Activated T-cell treated with anti-CD3 and anti-CD28 coated beads for 24 hours (primary cell): ENCODE measurements around the gene DUS2.

Experiments
- DNase-seq: peaks from one replicate; pipeline ENCODE4 v3.0.0-alpha.2; 2020; ENCODE audit warnings: low read depth

Gene DUS2

DNA sequence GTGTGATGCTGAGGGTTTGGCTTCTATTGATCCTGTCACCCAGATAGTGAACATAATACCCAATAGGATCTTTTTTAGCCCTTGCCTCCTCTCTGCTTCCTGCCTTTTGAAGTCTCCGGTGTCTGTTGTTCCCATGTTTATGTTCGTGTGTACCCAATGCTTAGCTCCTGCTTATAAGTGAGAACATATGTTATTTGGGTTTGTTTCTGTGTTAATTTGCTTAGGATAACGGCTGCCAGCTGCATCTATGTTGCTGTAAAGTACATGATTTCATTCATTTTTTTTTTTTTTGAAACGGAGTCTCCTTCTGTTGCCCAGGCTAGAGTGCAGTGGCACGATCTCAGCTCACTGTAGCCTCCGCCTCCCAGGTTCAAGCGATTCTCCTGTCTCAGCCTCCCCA is 23.0 kb downstream of the DUS2 start:
- no peak for DNase-seq

DNA sequence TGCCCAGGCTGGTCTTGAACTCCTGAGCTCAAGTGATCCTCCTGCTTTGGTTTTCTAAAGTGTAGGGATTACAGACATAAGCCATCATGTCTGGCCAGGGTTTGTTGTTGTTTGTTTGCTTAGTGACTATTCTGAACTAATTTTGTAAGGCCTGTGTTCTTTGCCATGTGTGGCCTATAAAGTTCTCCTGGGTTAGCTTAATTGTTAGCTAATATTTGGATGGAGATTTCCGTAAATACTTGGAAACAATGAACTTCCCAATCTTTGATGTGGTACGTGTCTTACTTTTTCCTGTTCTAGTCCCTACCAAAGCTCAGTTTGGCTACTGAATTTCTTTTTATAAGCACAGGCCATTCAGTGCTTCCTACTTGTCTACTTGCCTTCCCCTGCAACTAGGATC is 24.9 kb downstream of the DUS2 start:
- DNase-seq = no peak

DNA sequence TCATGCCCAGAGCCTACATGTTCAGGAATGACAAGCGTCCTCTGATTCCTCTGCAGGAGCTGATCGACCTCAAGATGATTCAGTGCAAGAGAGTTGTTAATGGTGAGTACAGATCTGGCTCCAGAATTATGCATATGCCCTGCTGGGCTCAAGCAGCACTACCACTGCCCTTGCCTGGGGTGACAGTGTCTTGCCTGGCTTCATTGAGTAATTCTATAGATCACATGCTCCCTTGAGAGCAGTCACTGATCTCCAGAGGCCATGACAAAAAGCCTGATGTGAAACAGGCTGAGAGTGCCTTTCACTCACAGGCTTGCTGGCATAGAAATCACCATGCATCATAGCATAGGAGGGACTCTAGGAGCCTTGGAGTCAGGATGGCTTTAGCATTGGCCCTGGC is 26.4 kb downstream of the DUS2 start:
- DNase-seq = no peak

DNA sequence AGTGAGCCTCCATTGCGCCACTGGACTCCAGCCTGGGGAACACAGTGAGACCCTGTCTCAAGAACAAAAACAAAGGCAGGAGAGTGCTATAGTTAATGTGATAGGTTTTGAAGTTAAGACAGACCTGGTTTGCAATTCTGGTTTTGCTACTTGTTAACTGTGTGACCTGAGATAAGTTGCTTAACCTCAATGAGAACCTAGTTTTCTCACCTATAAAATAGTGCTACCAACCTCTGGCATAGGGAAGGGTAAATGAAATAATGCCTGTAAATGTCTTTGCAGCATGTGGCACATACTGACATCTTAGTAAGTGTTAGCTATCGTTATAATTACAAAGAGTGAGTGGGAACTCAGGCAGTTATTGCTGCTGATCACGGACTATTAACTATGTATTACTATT is 32.3 kb downstream of the DUS2 start:
- no peak for DNase-seq

DNA sequence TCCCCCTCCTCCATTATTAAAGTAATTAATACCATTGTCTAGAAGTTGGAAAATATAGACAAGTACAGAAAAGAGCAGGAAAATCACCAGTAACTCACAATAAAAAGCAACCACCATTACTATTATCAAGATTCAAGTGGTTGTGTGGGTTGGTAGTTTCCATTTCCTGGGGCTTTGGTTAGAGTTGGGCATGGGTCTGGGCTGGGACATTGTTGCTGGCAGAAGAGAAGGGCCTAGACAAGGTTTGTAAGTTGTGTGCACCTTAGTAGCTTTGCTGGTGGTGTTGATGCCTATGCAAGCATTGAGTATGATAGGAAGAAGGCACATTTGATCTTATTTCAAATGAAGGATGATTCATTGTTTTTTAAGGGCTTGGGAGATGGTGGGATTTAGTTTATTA is 36.7 kb downstream of the DUS2 start:
- no peak for DNase-seq

DNA sequence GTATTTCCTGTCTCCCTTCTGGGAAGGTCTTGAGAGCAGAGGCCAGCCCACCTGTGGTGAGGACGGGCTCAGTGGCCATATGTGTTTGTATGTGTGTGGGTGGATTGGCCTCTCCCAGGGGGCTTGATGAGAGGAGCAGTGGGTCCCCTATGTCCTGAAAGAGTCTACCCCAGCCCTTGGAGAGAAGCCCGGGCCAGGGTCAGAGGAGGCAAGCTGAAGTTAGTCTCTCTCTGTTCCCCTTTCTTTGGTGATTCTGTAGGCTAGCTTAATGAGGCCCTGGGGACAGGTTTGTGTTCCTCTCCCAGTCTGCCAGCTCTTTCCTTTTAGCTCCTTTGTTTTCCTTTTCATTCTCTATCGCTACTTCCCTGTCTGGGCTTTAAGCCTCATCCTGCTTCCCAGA is 38.3 kb downstream of the DUS2 start:
- no peak for DNase-seq

DNA sequence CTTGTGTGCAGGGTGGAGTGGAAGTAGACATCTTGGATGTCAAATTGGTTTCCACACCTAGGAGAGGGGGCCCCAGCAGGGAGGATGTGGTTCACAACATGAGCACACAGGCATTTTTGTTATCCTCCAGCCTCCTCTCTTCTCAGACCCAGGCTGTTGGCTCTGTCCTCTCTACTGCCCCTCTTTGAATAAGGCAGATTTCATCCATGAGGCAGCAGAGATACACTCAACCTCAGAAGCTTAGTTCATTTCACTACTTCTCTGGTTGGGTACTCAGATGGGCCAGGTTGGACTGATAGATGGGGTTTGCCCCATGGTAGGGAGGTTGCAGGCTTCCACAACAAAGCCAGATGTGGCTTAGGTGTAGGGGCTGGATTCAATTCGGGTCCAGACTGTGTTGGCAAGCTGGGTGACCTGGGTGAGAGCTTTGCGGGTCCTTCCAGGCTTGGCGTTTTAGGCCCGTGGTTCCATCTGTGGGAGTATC is 39.9 kb downstream of the DUS2 start:
- no peak for DNase-seq

DNA sequence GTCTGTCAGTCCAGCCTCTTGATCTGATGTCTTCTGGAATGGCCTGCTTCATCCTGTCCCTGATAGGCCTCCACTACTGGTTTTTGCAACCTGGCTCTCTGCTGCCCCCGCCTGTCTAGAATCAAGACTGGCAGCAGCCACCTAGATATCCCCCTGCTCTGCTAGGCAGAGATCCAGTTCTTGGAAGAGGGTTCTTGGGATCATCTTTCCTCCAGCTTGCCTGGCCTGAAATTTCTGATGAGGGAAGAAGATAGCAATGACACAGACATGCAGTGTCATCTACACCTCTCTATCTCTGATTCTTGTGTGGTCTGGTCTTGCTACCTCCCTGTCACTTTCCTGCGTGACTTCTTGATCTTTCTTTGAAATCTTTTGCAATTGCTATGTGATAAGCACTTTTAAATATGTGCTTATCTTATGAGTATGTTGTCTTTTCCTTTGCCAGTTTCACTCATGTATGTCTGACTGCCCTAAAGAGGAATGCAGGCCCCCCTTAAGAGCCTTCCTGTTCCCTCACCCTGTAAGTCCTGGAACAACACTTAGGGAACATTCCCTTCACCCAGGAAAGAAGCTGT is 41.8 kb downstream of the DUS2 start:
- DNase-seq = peak; percentile 57

DNA sequence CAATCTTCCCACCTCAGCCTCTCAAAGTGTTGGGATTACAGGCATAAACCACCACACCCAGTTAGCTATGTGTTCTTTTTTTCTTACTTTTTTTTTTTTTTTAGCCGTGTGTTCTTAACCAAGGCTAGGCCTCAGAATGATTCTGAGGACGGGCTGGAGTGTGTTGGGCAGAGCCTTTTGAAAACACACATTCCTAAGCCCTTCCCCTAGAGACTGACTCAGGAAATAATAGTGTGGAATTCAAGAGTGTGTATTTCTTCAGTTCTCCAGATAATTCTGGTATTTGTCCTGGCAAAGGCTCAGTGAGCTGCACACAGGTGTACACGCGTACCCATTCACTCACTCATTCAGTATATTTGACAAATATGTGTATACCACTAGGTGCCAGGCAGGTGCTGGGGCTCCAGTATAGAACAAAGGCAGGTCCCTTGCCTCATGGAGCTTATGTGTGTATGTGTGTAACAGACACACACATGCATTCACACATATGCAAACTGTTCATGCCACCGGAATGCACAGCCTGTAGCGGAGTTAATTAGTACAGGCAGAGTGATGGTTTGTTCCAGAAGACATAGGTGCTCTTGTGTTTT is 42.7 kb downstream of the DUS2 start:
- no peak for DNase-seq

DNA sequence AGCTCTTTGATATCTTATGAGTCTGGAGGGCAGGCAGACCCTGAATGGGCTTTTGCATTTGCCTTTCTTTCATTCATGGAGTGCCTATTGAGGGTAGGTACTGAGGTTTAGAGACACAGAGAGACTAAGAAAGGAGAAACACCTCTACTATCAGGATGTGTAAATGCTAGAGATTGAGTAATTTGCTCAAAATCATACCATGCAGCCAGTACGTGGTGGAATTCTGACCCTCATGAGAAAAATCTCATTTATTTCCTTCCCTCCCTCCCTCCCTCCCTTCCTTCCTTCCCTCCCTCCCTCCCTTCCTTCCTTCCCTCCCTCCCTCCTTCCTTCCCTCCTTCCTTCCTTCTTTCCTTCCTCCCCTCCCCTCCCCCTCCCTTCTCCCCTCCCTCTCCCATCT is 43.7 kb downstream of the DUS2 start:
- DNase-seq = no peak

DNA sequence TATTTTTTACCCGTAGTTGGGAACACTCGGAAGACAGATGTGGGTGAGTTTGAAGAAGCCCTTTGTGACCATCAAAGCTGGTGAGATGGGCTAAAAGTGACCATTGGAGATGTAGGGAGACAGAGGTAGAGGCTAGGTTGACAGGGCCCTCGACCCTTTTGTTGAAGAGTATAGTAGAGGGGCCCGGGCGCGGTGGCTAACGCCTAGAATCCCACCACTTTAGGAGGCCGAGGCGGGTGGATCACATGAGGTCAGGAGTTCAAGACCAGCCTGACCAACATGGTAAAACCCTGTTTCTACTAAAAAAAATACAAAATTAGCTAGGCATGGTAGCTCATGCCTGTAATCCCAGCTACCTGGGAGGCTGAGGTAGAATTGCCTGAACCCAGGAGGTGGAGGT is 45.8 kb downstream of the DUS2 start:
- DNase-seq = no peak

DNA sequence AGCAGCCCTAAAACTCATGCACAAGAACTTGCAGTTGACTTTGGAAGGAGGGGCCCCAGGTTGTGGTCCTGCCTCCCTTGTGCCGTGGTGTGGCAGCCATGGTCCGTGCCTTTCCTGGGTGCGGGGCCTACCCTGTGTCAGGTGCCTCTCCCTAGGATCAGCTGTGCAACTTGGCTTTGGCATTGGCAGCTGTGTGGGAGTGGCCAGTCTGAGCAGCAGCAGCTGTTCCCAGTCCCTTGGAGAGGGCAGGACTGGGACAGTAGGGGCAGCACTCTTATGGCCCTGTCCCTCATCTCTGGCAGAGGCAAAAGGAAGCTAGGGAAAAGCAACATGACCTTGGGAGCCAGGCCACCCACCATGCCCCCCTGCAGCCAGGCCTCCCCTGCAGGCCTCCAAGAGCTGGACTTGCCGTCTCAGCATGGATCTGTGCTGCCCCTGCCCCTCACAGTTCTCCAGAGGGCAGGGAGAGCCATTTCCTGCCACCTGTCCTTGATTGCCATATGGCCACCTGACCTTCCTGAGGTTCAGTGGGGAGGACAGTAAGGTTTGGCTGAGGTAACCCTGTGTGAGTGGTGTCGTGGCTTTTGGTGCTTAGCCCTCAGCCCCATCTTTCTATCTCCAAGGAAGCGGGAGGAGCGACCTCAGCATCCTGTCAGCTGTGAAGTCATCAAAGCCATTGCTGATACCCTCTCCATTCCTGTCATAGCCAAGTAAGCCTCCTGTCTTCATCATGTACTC is 46.6 kb downstream of the DUS2 start:
- DNase-seq = no peak

DNA sequence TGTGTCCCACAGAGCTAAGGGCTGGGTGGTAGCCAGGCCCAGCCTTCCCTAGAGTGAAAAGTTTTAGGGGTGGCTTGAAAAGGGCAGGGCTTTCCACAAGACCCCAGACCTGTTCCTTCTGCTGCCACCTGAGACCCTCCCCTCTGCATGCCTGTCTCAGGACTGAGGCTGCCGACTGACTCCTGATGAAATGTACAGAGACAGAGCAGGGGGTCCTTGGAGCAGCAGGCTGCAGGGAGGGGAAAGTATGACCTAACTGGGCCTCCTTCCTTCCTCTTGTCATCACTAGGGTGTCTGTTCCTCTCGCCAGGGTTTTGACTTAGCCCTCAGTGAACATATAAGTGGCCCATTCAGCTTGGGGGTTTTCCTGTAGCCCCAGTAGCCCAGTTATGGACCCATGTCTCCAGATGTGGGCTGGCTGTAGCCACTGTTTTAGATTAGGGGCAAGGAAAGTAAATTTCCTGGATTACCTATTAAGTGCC is 47.2 kb downstream of the DUS2 start:
- no peak for DNase-seq

DNA sequence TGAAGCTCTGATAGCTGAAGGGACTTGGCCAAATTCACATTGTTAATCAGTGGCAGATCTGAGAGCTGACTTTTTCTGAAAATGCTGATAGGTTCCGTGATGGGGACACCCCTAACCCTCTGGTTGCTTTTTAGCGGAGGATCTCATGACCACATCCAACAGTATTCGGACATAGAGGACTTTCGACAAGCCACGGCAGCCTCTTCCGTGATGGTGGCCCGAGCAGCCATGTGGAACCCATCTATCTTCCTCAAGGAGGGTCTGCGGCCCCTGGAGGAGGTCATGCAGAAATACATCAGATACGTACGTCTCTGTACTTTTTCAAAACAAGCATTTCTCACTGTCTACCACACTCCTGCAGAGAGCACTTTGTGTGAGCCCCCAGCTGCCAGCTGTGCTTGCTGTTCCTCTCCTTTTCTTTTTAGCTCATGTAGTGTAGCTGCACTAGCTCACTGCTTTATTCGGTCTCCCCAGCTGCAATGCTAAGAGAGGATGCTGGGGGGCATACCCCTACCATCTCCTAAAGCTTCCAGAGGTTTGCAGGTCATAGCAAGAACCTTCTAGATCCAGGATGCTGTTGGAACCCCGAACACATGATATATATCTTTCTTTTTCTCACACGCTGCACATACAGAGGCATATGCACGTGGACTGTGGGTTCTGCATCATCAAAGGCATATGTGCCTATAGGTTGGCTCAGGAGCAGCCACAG is 47.9 kb downstream of the DUS2 start:
- DNase-seq = no peak

DNA sequence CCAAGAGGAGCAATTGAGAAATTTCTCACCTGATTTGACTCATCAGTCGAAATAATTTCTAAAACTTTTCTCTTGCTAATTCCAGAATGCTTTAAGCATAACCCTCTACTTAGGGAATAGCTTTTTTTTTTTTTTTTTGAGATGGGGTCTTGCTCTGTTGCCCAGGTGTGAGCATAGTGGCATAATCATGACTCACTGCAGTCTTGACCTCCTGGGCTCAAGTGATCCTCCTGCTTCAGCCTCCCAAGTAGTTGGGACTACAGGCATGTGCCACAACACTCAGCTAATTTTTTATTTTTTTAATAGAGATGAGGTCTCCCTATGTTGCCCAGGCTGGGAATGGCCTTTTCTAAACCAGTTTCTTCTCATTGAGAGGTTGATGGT is 48.4 kb downstream of the DUS2 start:
- no peak for DNase-seq

DNA sequence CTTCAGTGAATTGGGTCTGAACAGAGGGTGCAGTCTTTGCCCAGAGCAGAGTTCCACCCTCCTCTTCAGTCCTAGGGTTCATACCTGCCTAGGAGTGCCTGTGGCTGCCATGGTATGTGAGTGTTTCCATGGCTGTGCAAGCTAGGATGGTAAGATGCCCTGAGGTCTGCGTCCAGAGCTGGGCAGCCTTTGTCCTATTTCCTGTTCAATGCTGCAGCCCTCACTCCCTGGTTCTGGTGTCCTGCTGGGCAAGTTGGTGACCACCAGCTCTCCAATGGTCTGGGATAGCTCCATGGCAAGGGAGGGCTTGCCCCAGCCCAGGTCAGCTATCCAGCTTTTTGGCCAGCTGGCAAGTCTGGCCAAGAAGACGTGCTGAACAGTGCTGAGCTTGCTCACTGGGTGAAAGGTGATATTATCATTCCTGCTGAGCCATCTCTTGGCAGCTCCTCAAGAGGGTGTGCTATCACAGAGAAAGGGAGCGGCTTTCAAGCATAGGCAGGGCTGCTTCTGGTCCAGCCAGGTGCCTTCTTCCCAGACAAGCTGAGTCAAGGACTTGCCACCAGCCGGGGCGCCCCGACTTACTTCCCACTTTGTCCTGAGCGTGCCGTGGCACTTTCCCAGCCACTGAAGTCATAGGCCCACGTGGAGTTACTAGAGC is 49.1 kb downstream of the DUS2 start:
- DNase-seq = no peak

DNA sequence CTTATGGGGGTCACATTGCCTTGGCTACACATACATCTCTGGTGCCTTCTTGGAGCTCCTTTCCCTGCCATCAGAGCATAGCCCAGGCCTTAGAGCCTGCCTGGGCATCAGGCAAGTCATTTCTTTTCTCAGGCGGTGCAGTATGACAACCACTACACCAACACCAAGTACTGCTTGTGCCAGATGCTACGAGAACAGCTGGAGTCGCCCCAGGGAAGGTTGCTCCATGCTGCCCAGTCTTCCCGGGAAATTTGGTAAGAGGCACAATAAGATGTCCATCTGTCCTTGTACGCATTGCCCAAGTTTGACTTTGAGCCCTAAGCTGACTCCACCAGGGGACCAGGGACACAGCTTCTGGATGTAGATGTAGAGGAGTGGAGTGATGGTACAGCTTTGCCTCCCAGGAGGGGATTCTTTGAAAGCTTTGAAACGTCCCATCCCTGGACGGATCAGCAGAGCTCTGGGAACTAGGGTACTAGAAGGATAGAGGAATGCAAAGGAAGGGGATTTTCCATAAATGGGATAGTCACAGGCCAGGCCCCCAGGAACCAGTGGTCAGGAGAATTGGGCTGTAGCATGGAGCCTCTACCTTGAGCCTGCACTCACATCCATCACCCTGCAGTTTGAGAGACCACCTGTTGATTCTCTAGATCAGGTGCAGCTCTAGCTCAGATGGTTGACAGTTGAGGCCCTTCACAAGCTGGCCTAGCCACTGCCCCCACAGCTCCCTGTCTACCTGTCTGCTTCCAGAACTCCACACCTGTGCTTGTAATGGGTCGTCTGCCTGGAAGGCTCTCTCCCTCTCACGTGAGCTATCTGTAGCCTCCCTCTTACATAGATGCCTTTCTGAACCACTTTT is 51.0 kb downstream of the DUS2 start:
- no peak for DNase-seq

DNA sequence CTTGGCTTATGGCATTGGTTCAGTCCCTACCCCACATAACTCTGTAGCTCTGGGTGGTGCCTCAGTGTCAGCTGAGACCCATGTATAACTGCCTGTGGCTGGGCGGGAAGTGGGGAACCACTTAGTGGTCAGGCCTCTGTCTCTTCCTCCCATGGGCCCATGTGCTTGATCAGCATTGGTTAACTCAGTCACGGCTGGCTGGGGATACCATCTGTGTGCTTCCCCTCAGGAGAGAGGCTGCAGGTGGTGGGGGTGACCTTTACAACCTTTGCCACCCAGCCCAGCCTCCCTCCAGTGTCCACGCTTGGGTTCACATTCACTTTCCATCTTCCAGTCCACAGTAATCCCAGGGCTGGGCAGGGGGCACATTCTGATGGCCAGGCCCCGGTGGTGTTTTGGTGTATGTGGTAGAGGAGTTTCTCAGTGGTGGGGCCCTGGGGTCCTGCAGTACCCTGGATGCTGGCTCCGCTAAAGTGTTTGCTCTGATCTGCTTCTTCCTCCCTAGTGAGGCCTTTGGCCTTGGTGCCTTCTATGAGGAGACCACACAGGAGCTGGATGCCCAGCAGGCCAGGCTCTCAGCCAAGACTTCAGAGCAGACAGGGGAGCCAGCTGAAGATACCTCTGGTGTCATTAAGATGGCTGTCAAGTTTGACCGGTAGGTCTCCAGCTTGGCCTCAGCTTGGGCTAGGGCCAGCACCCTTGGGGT is 51.9 kb downstream of the DUS2 start:
- DNase-seq = no peak

DNA sequence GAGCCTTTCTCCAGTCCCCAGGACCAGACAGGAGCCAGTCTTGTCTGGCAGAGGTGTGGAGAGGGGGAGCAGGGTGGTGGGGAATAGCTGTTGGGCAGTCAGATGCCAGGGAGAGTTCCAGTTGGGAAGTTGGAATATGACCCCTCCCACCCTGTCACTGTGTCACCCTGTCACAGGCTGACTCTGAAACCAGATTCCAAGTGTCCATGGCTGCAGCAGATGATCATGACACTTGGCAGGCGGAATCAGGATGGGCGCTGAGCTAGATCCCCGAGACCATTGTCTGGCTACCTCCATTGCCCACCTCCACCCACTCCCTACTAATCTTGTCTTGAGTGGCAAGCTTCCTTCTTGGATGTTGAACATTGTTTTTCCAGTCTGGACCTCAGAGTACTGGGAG is 52.9 kb downstream of the DUS2 start:
- no peak for DNase-seq

DNA sequence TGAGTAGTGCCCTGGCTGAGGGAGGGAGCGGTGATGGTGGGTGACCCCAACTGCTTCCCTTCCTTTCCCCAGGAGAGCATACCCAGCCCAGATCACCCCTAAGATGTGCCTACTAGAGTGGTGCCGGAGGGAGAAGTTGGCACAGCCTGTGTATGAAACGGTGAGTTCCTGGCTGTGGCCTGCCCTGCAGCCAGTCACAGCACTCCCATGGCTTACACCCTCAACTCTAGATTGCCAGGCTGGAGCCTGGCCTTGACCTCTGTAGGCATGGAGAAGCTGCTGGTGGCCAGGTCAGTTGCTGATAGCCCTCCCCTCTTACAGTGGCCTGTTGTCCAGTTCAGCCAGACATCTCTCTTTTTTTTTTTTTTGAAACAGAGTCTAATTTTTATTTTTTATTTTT is 53.5 kb downstream of the DUS2 start:
- DNase-seq = no peak
